ENCODE data around the gene S100A5. TPM values are rescaled to one million over a fixed set of nuclear protein-coding genes. Genes with fewer than 3 reads are reported as not detected.

Gene S100A5
- total and polyA plus RNA-seq, 2 of the 8 experiments (the other 6 are each of a cell fraction or from before 2014, with no cell fraction given), result not detected

DNA sequence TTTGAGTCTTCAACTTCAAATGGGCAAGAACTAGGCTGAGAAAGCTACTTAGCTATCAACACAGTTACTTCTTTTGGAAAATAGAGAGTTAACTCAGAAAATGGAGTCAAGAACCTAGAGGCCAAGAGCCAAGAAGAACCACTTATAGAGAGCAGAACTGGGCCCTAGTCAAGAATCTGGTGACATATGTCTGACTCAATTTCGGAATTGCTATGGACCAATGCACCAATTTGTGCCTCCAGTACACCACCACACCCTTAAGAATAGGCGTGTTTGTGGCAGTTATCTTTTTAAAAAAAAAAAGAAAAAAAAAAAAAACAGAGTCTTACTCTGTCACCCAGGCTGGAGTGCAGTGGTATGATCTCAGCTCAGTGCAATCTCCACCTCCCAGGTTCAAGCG lies 17.1 kb upstream of the S100A5 start (continued):
- TF ChIP-seq, protein P1, sequence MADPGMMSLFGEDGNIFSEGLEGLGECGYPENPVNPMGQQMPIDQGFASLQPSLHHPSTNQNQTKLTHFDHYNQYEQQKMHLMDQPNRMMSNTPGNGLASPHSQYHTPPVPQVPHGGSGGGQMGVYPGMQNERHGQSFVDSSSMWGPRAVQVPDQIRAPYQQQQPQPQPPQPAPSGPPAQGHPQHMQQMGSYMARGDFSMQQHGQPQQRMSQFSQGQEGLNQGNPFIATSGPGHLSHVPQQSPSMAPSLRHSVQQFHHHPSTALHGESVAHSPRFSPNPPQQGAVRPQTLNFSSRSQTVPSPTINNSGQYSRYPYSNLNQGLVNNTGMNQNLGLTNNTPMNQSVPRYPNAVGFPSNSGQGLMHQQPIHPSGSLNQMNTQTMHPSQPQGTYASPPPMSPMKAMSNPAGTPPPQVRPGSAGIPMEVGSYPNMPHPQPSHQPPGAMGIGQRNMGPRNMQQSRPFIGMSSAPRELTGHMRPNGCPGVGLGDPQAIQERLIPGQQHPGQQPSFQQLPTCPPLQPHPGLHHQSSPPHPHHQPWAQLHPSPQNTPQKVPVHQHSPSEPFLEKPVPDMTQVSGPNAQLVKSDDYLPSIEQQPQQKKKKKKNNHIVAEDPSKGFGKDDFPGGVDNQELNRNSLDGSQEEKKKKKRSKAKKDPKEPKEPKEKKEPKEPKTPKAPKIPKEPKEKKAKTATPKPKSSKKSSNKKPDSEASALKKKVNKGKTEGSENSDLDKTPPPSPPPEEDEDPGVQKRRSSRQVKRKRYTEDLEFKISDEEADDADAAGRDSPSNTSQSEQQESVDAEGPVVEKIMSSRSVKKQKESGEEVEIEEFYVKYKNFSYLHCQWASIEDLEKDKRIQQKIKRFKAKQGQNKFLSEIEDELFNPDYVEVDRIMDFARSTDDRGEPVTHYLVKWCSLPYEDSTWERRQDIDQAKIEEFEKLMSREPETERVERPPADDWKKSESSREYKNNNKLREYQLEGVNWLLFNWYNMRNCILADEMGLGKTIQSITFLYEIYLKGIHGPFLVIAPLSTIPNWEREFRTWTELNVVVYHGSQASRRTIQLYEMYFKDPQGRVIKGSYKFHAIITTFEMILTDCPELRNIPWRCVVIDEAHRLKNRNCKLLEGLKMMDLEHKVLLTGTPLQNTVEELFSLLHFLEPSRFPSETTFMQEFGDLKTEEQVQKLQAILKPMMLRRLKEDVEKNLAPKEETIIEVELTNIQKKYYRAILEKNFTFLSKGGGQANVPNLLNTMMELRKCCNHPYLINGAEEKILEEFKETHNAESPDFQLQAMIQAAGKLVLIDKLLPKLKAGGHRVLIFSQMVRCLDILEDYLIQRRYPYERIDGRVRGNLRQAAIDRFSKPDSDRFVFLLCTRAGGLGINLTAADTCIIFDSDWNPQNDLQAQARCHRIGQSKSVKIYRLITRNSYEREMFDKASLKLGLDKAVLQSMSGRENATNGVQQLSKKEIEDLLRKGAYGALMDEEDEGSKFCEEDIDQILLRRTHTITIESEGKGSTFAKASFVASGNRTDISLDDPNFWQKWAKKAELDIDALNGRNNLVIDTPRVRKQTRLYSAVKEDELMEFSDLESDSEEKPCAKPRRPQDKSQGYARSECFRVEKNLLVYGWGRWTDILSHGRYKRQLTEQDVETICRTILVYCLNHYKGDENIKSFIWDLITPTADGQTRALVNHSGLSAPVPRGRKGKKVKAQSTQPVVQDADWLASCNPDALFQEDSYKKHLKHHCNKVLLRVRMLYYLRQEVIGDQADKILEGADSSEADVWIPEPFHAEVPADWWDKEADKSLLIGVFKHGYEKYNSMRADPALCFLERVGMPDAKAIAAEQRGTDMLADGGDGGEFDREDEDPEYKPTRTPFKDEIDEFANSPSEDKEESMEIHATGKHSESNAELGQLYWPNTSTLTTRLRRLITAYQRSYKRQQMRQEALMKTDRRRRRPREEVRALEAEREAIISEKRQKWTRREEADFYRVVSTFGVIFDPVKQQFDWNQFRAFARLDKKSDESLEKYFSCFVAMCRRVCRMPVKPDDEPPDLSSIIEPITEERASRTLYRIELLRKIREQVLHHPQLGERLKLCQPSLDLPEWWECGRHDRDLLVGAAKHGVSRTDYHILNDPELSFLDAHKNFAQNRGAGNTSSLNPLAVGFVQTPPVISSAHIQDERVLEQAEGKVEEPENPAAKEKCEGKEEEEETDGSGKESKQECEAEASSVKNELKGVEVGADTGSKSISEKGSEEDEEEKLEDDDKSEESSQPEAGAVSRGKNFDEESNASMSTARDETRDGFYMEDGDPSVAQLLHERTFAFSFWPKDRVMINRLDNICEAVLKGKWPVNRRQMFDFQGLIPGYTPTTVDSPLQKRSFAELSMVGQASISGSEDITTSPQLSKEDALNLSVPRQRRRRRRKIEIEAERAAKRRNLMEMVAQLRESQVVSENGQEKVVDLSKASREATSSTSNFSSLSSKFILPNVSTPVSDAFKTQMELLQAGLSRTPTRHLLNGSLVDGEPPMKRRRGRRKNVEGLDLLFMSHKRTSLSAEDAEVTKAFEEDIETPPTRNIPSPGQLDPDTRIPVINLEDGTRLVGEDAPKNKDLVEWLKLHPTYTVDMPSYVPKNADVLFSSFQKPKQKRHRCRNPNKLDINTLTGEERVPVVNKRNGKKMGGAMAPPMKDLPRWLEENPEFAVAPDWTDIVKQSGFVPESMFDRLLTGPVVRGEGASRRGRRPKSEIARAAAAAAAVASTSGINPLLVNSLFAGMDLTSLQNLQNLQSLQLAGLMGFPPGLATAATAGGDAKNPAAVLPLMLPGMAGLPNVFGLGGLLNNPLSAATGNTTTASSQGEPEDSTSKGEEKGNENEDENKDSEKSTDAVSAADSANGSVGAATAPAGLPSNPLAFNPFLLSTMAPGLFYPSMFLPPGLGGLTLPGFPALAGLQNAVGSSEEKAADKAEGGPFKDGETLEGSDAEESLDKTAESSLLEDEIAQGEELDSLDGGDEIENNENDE (IDR thresholded peaks at IDR 0.05; ENCODE audit: insufficient replicate concordance, low read length), result no peak
- no peak for TF ChIP-seq SP1 (IDR thresholded peaks at IDR 0.05; ENCODE audit: low read depth, low read length)
- no peak for TF ChIP-seq NRF1 (IDR thresholded peaks at IDR 0.05; ENCODE audit: low read depth, low read length)
- no peak for TF ChIP-seq SP2 (IDR thresholded peaks at IDR 0.05; ENCODE audit: low read length)
- no peak for TF ChIP-seq EZH2 (IDR thresholded peaks at IDR 0.05; ENCODE audit: low read depth, low read length, severe bottlenecking)
- TF ChIP-seq KDM5A (IDR thresholded peaks at IDR 0.05; ENCODE audit: low read length), result no peak
- TF ChIP-seq KDM4A (IDR thresholded peaks at IDR 0.05; ENCODE audit: low read depth, low read length, severe bottlenecking), result no peak
- TF ChIP-seq BCL11A (IDR thresholded peaks at IDR 0.05; ENCODE audit: low read depth in 2 of 2, low read length in 2 of 2), result no peak
- TF ChIP-seq EGR1 (IDR thresholded peaks at IDR 0.05; ENCODE audit: borderline replicate concordance, low read depth, low read length), result no peak
- TF ChIP-seq GTF2F1 (IDR thresholded peaks at IDR 0.05; ENCODE audit: borderline replicate concordance, low read depth, low read length), result no peak
- no peak for TF ChIP-seq ASH2L (IDR thresholded peaks at IDR 0.05; ENCODE audit: low read length)

All from H1 (cell line).